ENCODE data around the gene TTC34. TPM values are rescaled to one million over a fixed set of nuclear protein-coding genes. Genes with fewer than 3 reads are reported as not detected.

The TTC34 gene
- total and polyA plus RNA-seq, 2 experiments from 2014 or later: 0.08 to 0.35 TPM

- no peak overlapping the region for H3K27ac ChIP-seq (ENCODE audit: low read depth)
- no peak for TF ChIP-seq ZNF114 (CRISPR knock-in tag; IDR thresholded peaks at IDR 0.05)
- no peak for TF ChIP-seq STAT1 (IDR thresholded peaks at IDR 0.05; ENCODE audit: unreplicated experiment)
- no peak for TF ChIP-seq ETS1 (IDR thresholded peaks at IDR 0.05)
- no peak for TF ChIP-seq NANOG (IDR thresholded peaks at IDR 0.05; ENCODE audit: borderline replicate concordance)
- no peak for TF ChIP-seq CTCF (conservative IDR thresholded peaks at IDR 0.05; ENCODE audit: low read depth in 2 of 2)
- no peak for TF ChIP-seq ZNF331 (CRISPR knock-in tag; IDR thresholded peaks at IDR 0.05; ENCODE audit: low read depth)
- no peak for TF ChIP-seq REST (IDR thresholded peaks at IDR 0.05; ENCODE audit: unreplicated experiment)
- no peak for TF ChIP-seq CREB1 (CRISPR knock-in tag; IDR thresholded peaks at IDR 0.05; ENCODE audit: low read depth)
- no peak for TF ChIP-seq EZH2 (IDR thresholded peaks at IDR 0.05; ENCODE audit: low read depth, unreplicated experiment)
- TF ChIP-seq JUNB (IDR thresholded peaks at IDR 0.05; ENCODE audit: unreplicated experiment): no peak
- no peak for TF ChIP-seq ZNF462 (CRISPR knock-in tag; IDR thresholded peaks at IDR 0.05)
- no peak for TF ChIP-seq EZH2phosphoT487 (IDR thresholded peaks at IDR 0.05; ENCODE audit: unreplicated experiment)
- no peak for TF ChIP-seq POLR2AphosphoS5 (IDR thresholded peaks at IDR 0.05; ENCODE audit: low read depth)
- H3K79me2 ChIP-seq (replicated peaks; ENCODE audit: insufficient read depth): no peaks in the 10 kb centered on the region
- Mint-ChIP-seq H3K4me3 (no peak overlapping the region), H3K27ac (no peak overlapping the region), H3K9me3 (peaks cover 90% of the 10 kb centered on the region), H3K36me3 (ENCODE audit: low read depth) (peaks cover 28% of the 10 kb centered on the region), H3K4me1 (no peaks in the 10 kb centered on the region), H3K27me3 (ENCODE audit: insufficient read depth, low read depth, poor library complexity) (peaks cover 14% of the 10 kb centered on the region)
- DNase-seq (ENCODE audit: low spot score): no peak
- no peaks in the 10 kb centered on the region for H3F3A ChIP-seq (replicated peaks; ENCODE audit: low read depth)
- no peaks in the 10 kb centered on the region for H3K36me3 ChIP-seq (ENCODE audit: insufficient read depth)
- no peak overlapping the region for H3K4me3 ChIP-seq
- H3K9me2 ChIP-seq (ENCODE audit: insufficient read depth): no peaks in the 10 kb centered on the region
- no peaks in the 10 kb centered on the region for H3K27me3 ChIP-seq (ENCODE audit: insufficient read depth)
- no peak overlapping the region for H2AFZ ChIP-seq
- ATAC-seq: no peak
- H4K20me1 ChIP-seq (replicated peaks; ENCODE audit: insufficient read depth): no peaks in the 10 kb centered on the region
- no peaks in the 10 kb centered on the region for H3K4me1 ChIP-seq (ENCODE audit: insufficient read depth)
- H3K4me2 ChIP-seq: no peak overlapping the region
These were observed 18.6 kb upstream of the TTC34 start for GRCh38 chr1:2819831-2820730.
